NCI-H1417 treated with DMSO at 0.1 percent for 48 hours (cell line): ENCODE results near the gene KRT7.
"Not testable (repeated sequence)": the region's sequence is repeated elsewhere in the genome, so short reads cannot be mapped to it uniquely, and the experiment has no call there.

Source experiments
- DNase-seq: peaks from one replicate; lab custom pipeline; 2025; lab: John Stamatoyannopoulos, UW

KRT7 gene

DNA sequence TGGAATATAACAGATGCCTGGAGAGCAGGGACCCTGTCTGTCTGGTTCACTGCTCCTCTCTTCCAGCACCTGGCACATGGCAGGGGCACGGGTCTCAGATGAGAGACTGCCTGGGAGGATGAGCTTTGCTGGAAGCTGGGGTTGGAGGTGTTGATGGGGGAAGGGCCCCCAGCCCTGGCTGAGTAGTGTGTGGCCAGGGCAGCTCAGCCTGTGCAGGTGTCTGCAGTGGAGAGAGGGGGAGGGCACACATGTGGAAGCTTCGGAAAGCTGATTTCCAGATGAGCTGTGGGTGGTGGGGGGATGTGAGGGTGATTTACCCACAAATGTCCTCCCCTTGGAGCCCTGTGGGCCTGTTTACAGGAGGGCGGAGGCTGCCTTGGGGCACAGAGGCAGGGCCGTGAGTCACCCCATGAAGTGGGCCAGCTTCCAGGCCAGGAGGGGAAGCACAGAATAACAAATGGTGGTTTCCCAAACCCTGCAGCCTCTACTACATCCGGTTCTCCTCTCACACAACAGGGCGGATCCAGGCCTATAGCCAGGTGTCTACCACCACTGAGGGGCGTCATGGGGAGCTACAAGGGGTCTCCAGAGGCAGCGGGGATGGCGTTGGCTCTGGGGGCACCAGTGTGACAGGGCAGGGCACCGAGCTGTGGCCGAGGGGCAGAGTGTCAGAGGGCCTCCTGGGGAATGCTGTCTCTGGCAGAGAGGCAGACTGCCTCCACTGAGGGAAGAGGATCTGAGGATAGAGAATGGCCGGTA lies 11.0 kb downstream of the KRT7 start:
- DNase-seq = peak; percentile 60

- DNase-seq = no peak
Observed at GRCh38 chr12:52244615-52244994, 11.6 kb downstream of the KRT7 start.

GRCh38 chr12:52245259-52245961 lies 12.4 kb downstream of the KRT7 start:
- DNase-seq = no peak

DNA sequence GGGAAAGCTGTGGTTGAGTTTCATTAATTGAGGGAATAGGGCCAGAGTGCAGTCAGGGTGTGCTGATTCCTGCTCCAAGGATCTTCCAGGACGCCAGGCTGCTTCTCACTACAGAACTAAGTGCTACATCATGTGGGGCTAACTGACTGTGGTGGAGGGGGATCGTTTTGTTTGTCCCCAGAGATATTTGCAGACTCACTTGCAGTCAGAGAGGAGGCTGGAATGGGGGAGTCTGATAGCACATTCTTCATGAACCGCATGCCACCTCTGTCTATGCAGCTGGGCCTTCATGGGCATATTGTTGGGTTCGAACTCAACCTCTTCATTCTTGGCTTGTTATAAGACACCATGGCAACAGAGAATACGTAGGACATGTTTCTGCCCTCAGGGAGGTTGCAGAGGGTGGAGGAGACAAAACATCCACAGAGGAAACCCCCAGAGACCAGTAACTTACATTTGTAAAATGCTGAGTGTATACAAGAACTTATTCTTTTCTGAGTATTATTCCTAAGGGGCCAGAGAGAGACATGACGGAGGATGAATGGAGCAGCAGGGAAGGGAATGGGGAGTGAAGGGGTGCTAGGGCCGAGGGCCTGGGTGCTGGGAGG lies 13.0 kb downstream of the KRT7 start:
- no peak for DNase-seq

- DNase-seq = peak; percentile 22
Observed at GRCh38 chr12:52246720-52247621, 13.9 kb downstream of the KRT7 start.

DNA sequence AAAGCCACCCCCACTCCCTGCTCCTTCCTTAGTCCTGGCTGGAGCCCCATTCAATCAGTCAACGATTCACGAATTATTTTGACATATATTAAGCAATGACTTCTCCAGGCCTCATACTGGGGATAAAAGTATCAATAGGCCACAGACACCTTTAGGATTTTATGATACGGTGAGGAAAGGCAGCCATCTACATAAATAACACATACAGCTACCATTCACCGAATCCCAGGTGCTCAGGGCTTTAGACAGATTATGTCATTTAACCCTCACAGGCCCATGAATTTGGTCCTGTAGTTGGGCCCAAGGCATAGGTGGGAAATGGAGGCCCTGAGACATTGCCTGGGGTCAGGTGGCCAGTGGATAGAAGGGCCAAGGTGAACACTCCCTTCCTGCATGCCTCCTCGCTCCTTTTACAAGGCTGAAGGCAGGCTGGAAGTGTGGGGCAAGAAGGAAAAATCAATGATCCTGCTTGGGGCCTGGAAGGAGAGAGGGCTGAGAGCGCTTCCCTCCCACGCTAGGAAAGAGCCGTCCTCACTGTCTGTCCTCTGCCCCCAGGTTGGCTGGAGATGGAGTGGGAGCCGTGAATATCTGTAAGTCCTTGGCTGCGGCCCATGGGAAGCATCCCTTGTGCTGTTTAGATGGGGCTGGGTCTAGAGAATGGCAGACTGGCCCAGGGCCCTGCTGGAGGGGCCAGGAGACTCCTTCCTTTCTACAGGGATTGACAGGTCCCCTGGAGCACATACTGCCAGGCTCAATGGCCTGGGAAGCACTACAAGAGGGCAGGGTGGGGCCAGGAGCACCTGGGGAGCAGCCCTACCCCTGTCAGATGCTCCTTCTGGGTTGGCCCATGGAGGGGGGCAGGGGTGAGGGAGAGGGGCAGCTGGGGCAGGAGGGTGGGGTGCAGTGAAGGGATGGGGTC lies 14.8 kb downstream of the KRT7 start:
- DNase-seq = no peak

- DNase-seq = no peak
Observed at GRCh38 chr12:52248541-52249461, 15.8 kb downstream of the KRT7 start.

- DNase-seq = no peak
Observed at GRCh38 chr12:52249511-52250047, 16.5 kb downstream of the KRT7 start.

DNA sequence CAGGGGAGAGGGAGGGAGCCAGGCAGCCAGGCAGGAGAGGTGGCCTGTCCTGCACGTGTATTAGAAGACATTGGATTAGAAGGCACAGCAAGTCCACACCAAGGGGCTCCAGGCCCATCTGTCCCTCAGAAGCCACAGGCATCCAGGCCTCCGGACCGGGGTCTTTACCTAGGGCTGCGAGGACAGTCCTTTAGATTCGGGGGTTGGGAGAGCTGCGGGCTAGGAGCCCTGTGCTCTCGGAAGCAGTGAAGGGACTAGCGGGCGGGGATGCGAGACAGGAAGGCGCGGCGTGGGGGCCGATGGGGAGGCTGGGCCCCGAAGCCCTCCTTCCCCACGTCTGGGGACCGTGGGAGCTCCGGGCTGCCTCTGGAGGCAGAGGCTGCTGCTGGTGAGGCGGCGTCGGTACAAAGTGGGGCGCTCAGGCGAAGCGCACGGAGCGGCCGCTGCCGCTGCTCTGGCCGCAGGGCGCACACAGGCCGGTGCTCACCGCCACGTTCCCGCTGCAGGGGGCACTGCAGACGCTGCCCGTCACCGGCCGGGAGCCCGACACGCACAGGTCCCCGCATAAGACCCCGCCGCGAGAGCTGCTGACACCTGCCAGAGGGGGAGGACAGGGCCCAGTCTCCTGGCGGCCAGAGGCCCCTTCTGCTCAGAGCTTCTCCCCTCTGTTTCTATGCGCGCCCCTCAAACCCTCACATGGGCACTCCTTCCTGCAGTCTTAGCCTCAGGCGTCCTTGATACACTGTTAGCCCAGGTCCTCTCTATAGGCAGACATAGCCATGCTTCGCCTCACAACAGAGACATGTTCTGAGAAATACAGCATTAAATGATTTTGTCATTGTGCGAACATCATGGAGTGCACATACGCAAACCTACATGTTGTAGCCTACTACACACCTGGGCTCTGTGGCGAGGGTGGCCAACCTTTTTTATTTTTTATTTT lies 17.3 kb downstream of the KRT7 start:
- DNase-seq = no peak

DNA sequence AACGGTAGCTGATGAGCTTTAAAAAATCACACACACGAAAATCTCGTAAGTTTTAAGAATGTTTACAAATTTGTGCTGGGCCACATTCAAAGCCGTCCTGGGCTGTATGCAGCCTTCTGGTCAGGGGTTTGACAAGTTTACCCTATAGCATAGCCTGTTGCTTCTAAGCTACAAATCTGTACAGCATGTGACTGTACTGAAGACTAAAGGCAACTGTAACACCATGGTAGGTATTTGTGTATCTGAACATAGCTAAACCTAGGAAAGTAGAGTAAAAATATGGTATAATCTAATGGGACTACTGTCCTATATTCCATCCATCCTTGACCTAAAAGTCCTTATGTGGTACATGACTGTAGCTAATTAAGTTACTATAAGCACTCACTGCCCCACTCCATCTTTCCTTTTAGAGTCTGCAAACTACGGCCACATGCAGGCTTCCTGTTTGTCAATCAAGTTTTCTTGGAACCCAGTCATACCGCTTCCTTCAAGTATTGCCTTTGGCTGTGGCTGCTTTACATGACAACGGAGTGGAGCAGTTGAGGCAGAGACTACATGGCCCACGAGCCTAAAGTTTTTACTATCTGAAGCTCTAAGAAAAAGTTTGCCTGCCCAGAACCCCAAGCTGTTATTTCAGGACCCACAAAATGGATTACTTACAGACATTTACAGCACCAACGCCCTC lies 18.5 kb downstream of the KRT7 start:
- no peak for DNase-seq

DNA sequence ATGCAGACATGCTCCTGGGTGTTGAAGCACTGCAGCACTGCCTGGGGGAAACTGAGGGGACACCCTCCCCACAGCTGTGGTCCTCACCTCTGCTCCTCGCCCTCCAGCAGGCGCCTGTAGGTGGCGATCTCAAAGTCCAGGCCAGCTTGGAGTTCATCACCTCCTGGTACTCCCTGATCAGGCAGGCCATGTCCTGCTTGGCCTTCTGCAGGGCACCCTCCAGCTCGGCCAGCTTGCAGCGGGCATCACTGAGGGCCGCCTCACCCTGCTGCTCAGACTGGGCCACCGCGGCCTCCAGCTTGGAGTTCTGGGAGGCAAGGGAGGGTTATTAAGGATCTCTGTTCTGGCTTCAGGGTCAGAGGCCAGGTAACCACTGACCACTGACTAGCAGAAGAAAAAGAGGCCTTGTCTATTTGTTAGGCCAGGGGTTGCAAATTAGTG lies 19.2 kb downstream of the KRT7 start:
- DNase-seq = not testable (repeated sequence)

DNA sequence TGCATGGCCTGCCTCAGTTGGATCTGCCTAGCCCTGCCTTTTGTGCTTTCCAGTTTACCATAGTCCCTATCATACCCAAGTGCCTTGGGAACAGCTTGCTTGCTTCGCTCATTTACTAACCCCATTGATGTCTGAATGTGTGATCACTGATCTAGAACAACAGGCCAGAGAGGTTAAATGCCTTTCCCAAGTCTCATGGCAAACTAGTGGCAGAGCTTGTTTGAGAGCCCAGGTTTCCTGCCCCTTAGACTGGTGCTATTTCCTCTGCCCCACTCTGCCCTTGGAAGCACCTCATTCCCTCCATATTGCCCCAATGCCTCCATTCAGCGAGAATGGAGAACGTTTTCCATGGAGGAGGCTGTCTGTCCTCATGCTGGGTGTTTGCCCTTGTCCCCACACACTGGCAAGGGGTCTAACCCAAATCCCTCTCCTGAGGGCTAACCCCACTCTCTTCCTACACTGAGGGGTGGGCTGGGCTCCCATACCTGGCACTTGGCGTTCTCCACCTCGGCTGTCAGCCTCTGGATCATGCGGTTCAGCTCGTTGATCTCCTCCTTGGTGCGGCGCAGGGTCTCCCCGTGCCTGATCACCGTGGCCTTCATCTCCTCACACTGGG lies 19.8 kb downstream of the KRT7 start:
- no peak for DNase-seq

DNA sequence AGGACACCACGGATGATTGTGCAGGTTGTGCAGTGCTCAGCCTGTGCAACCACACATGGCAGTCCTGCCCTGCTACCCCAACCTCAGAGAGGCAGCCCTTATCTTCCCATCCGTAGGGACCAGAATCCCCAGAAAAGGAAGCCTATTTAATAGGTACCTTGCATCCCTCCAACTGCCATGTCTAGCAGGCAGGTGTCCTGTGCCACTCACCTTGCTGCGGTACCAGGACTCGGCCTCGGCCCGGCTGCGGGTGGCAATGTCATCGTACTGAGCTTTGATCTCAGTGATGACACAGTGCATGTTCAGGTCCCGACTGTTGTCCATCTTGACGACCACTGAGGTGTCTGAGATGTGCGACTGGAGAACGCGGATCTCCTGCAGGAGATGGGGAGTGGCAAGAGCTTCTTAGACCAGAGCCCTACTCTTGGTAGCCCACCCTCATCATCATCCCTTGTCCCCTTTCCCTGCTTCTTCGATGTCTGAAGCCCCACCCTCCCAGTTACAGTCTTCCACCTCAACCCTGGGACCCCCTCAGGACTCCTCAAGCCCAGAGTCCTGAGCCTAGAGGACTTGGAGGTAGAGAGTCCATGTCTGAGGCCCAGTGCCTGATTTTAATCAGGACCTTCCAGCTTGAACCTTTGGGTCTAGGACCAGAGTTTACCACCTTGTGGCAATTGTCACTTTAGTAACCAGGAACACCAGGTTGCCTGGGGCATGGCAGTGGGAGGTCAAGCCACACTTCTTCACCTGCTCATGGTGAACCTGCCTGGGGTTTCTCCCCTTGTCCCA lies 20.5 kb downstream of the KRT7 start:
- no peak for DNase-seq

DNA sequence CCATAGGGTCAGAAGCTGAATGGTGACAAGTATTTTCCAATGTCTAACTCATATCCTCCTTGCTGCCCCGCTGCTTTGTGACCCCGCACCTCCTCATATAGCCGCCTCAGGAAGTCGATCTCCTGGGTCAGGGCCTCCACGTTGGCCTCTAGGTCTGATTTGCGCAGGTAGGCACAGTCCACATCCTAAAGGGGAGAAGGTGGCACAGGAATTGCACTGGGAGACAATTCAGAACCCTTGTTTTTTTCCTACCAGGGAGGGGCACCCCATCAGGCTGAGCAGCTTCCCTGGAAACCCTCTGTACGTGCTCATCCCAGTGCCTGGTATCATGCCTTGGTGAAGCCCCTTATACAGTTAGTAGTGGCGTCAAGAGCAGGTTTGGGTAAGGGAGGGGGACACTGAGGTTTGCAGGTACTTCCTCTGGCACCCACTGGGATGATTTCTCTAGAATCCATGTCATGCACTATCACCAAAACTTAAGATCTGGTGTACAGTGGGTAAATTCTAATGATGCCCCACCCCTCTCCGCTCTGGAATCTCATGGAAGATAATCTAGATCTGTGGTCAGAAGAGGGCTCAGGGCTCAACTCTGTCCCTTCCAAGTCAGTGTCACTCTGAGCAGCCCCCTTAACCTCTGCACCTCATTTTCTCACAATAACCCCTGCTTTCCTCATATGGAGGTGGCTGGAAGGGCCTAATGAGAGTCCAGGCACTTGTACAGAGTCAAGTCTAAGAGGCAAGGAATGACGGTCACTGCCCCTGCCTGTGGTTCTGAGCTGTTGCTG lies 21.3 kb downstream of the KRT7 start:
- DNase-seq = no peak

GRCh38 chr12:52254965-52255751 lies 22.1 kb downstream of the KRT7 start:
- DNase-seq = no peak
